GM23338 (cell line): Measurements from ENCODE around the gene USP19. TPM values are rescaled to one million over a fixed set of nuclear protein-coding genes. Genes with fewer than 3 reads are reported as not detected.

Experiments
- ATAC-seq: fragments of 200-7000 bp; cut with Tn5 transposase; 3 replicates; pipeline ENCODE4 v1.9.1; 2020
- DNase-seq: peaks from one replicate; pipeline ENCODE4 v3.0.0-alpha.2; 2015; ENCODE audit warnings: low spot score
- H2AFZ ChIP-seq: fragments of 200-600 bp; sonication (generic); 2 replicates; pipeline ENCODE4 v1.8.0; 2016; ENCODE audit warnings: antibody characterized with exemption, mild to moderate bottlenecking, moderate library complexity
- H3F3A ChIP-seq: fragments of 200-600 bp; sonication (generic); replicated peaks from 2 replicates; pipeline ENCODE4 v1.8.0; 2017; ENCODE audit warnings: antibody characterized with exemption, mixed run types, low read depth
- H3K27ac ChIP-seq: fragments of 200-600 bp; sonication (generic); 2 replicates; pipeline ENCODE4 v1.6.1; 2016; ENCODE audit warnings: low read depth
- H3K27me3 ChIP-seq: fragments of 200-600 bp; sonication (generic); 2 replicates; pipeline ENCODE4 v1.8.0; 2016; ENCODE audit warnings: mild to moderate bottlenecking, mixed run types, moderate library complexity; ENCODE audit not compliant: insufficient read depth
- H3K36me3 ChIP-seq: fragments of 200-600 bp; sonication (generic); 2 replicates; pipeline ENCODE4 v1.8.0; 2016; ENCODE audit warnings: mild to moderate bottlenecking; ENCODE audit not compliant: insufficient read depth
- H3K4me1 ChIP-seq: fragments of 200-600 bp; sonication (generic); 2 replicates; pipeline ENCODE4 v1.8.0; 2016; ENCODE audit warnings: mild to moderate bottlenecking, moderate library complexity; ENCODE audit not compliant: insufficient read depth
- H3K4me2 ChIP-seq: fragments of 200-600 bp; sonication (generic); 2 replicates; pipeline ENCODE4 v1.7.1; 2017; ENCODE audit warnings: mixed run types
- H3K4me3 ChIP-seq: fragments of 200-600 bp; sonication (generic); 2 replicates; pipeline ENCODE4 v1.6.1; 2016; ENCODE audit warnings: mixed run types
- H3K79me2 ChIP-seq: fragments of 200-600 bp; sonication (generic); replicated peaks from 2 replicates; pipeline ENCODE4 v1.8.0; 2017; ENCODE audit warnings: mild to moderate bottlenecking; ENCODE audit not compliant: insufficient read depth
- H3K9me2 ChIP-seq: fragments of 200-600 bp; sonication (generic); 2 replicates; pipeline ENCODE4 v1.8.0; 2017; ENCODE audit not compliant: insufficient read depth
- H4K20me1 ChIP-seq: fragments of 200-600 bp; sonication (generic); replicated peaks from 2 replicates; pipeline ENCODE4 v1.8.0; 2017; ENCODE audit warnings: mild to moderate bottlenecking; ENCODE audit not compliant: insufficient read depth
- H3K27ac Mint-ChIP-seq: 2 replicates; pipeline ENCODE4 v1.8.0; 2020; ENCODE audit warnings: inconsistent platforms, mild to moderate bottlenecking, moderate library complexity, mixed read lengths
- H3K27me3 Mint-ChIP-seq: 3 replicates; pipeline ENCODE4 v1.8.0; 2022; ENCODE audit warnings: low read depth, mild to moderate bottlenecking, moderate library complexity, mixed read lengths, inconsistent platforms; ENCODE audit not compliant: insufficient read depth, poor library complexity
- H3K36me3 Mint-ChIP-seq: 3 replicates; pipeline ENCODE4 v1.8.0; 2021; ENCODE audit warnings: low read depth, mild to moderate bottlenecking, inconsistent platforms, moderate library complexity, mixed read lengths
- H3K4me1 Mint-ChIP-seq: 3 replicates; pipeline ENCODE4 v1.8.0; 2020; ENCODE audit warnings: mild to moderate bottlenecking, inconsistent platforms, mixed read lengths
- H3K4me3 Mint-ChIP-seq: 3 replicates; pipeline ENCODE4 v1.8.0; 2021; ENCODE audit warnings: moderate library complexity, mild to moderate bottlenecking, inconsistent platforms, mixed read lengths
- H3K9me3 Mint-ChIP-seq: 3 replicates; pipeline ENCODE4 v1.8.0; 2020; ENCODE audit warnings: moderate library complexity, mild to moderate bottlenecking, inconsistent platforms, mixed read lengths
- CREB1 ChIP-seq: fragments of 250-450 bp; sonication (Bioruptor Pico); IDR thresholded peaks from 2 replicates; pipeline ENCODE4 v1.5.0; 2020; ENCODE audit warnings: low read depth, mild to moderate bottlenecking, moderate library complexity
- CTCF ChIP-seq, 2 experiments: fragments of 200-600 bp in 1 of 2; sonication (generic) in 1 of 2; conservative IDR thresholded peaks; 2 replicates each; pipeline versions ENCODE4 v1.5.1 to v1.6.1; 2016 to 2017; ENCODE audit warnings: antibody characterized with exemption in 2 of 2, low read depth in 2 of 2, mild to moderate bottlenecking in 2 of 2, moderate library complexity in 1 of 2
- ETS1 ChIP-seq: IDR thresholded peaks from 2 replicates; pipeline ENCODE4 v1.6.1; 2016; ENCODE audit warnings: antibody characterized with exemption
- EZH2 ChIP-seq: fragments of 200-600 bp; sonication (generic); IDR thresholded peaks from one replicate; pipeline ENCODE4 v1.8.0; 2017; ENCODE audit warnings: antibody characterized with exemption, mild to moderate bottlenecking, low read depth; ENCODE audit not compliant: unreplicated experiment
- EZH2phosphoT487 ChIP-seq: fragments of 200-600 bp; sonication (generic); IDR thresholded peaks from one replicate; pipeline ENCODE4 v1.8.1; 2018; ENCODE audit warnings: antibody characterized with exemption; ENCODE audit not compliant: unreplicated experiment
- JUNB ChIP-seq: IDR thresholded peaks from one replicate; pipeline ENCODE4 v1.6.1; 2016; ENCODE audit warnings: antibody characterized with exemption; ENCODE audit not compliant: unreplicated experiment
- NANOG ChIP-seq: IDR thresholded peaks from 2 replicates; pipeline ENCODE4 v1.6.1; 2016; ENCODE audit warnings: antibody characterized with exemption, borderline replicate concordance
- POLR2AphosphoS5 ChIP-seq: IDR thresholded peaks from 2 replicates; pipeline ENCODE4 v1.6.1; 2016; ENCODE audit warnings: antibody characterized with exemption, low read depth
- REST ChIP-seq: IDR thresholded peaks from one replicate; pipeline ENCODE4 v1.6.1; 2018; ENCODE audit warnings: antibody characterized with exemption; ENCODE audit not compliant: unreplicated experiment
- STAT1 ChIP-seq: IDR thresholded peaks from one replicate; pipeline ENCODE4 v1.6.1; 2016; ENCODE audit warnings: antibody characterized with exemption; ENCODE audit not compliant: unreplicated experiment
- ZNF114 ChIP-seq: fragments of 250-450 bp; sonication (Bioruptor Pico); IDR thresholded peaks from 2 replicates; pipeline ENCODE4 v1.5.0; 2020; ENCODE audit warnings: mild to moderate bottlenecking, moderate library complexity
- ZNF331 ChIP-seq: fragments of 250-450 bp; sonication (Bioruptor Pico); IDR thresholded peaks from 2 replicates; pipeline ENCODE4 v1.5.0; 2020; ENCODE audit warnings: low read depth, mild to moderate bottlenecking, moderate library complexity
- ZNF462 ChIP-seq: fragments of 250-450 bp; sonication (Bioruptor Pico); IDR thresholded peaks from 2 replicates; pipeline ENCODE4 v1.5.0; 2020; ENCODE audit warnings: mild to moderate bottlenecking, moderate library complexity
- polyA plus RNA-seq: library from polyadenylated mRNA; unstranded; fragments of >200 nt; fragmentation: Nextera tagmentation; extraction: Ambion mirVana; gene quantifications from 2 replicates; pipeline ENCODE4 v1.2.1, GENCODE V29; 2016
- total RNA-seq: library from RNA; depleted of rRNA; stranded (reverse); fragments of >200 nt; shearing (Covaris generic); gene quantifications from 2 replicates; pipeline ENCODE4 v1.2.3, GENCODE V29; 2014

Gene USP19
- total and polyA plus RNA-seq, 2 experiments from 2014 or later = 13.2 to 62.0 TPM

- ATAC-seq = no peak
- Mint-ChIP-seq H3K4me1 (peaks cover 2% of the 10 kb centered on the region; the same call in 1 of the 3 replicates), H3K36me3 (peaks cover 35% of the 10 kb centered on the region), H3K27ac (no peak overlapping the region), H3K9me3 (no peaks in the 10 kb centered on the region), H3K4me3 (no peak overlapping the region), H3K27me3 (peaks cover 1% of the 10 kb centered on the region)
- H3K9me2 ChIP-seq = no peaks in the 10 kb centered on the region
- peaks cover 42% of the 10 kb centered on the region for H4K20me1 ChIP-seq
- peaks cover 92% of the 10 kb centered on the region for H3K79me2 ChIP-seq
- TF ChIP-seq ZNF331 (CRISPR knock-in tag) (no peak), ZNF114 (CRISPR knock-in tag) (no peak), ZNF462 (CRISPR knock-in tag) (no peak), ETS1 (no peak), EZH2phosphoT487 (no peak), POLR2AphosphoS5 (no peak), EZH2 (no peak), CREB1 (CRISPR knock-in tag) (no peak), NANOG (no peak), JUNB (no peak), CTCF (conservative IDR thresholded peaks at IDR 0.05; ENCODE audit: low read depth in 2 of 2) (no peak), REST (no peak), STAT1 (no peak)
- H3K4me2 ChIP-seq = no peak overlapping the region
- H3K36me3 ChIP-seq = peaks cover 30% of the 10 kb centered on the region
- no peak overlapping the region for H3K27ac ChIP-seq
- H3K27me3 ChIP-seq = no peaks in the 10 kb centered on the region
- no peak for DNase-seq
- H3F3A ChIP-seq = no peaks in the 10 kb centered on the region
- H3K4me3 ChIP-seq = no peak overlapping the region
- H3K4me1 ChIP-seq = no peaks in the 10 kb centered on the region
- H2AFZ ChIP-seq = no peak overlapping the region
Observed at GRCh38 chr3:49079270-49079669, 41.4 kb downstream of the USP19 start.
